IPS DF 4.7 (cell line): ENCODE data around the gene ADGRA1.
"Not testable (repeated sequence)": the region's sequence is repeated elsewhere in the genome, so short reads cannot be mapped to it uniquely, and the experiment has no call there.

Source experiments
- DNase-seq: peaks from one replicate; pipeline ENCODE4 v3.0.0-alpha.2; 2013; ENCODE audit warnings: low spot score; ENCODE audit errors: extremely low read depth

ADGRA1 gene

GRCh38 chr10:133128126-133129070 lies 40.7 kb downstream of the ADGRA1 start:
- no peak for DNase-seq

DNA sequence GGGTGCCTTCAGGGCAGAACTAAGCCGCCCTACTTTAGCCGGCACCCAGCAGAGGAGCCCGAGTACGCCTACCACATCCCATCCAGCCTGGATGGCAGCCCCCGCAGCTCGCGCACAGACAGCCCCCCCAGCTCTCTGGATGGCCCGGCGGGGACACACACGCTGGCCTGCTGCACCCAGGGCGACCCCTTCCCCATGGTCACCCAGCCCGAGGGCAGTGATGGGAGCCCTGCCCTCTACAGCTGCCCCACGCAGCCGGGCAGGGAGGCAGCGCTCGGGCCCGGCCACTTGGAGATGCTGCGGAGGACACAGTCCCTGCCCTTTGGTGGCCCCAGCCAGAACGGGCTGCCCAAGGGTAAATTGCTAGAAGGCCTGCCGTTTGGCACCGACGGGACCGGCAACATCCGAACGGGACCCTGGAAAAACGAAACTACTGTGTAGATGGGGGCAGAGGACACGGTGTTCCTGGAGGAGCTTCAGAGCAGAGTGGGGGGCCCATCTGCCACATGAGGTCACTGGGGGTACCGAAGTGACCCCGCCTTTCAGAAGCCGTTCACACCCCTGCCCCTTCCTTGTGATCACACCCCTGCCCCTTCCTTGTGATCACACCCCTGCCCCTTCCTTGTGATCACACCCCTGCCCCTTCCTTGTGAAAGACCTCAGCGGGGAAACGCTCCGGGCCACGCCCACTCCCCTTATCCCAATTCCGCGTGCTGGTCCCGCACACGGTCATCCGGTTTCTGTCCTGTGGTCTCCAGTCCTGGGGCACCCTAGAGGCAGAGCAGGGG lies 41.5 kb downstream of the ADGRA1 start:
- no peak for DNase-seq

DNA sequence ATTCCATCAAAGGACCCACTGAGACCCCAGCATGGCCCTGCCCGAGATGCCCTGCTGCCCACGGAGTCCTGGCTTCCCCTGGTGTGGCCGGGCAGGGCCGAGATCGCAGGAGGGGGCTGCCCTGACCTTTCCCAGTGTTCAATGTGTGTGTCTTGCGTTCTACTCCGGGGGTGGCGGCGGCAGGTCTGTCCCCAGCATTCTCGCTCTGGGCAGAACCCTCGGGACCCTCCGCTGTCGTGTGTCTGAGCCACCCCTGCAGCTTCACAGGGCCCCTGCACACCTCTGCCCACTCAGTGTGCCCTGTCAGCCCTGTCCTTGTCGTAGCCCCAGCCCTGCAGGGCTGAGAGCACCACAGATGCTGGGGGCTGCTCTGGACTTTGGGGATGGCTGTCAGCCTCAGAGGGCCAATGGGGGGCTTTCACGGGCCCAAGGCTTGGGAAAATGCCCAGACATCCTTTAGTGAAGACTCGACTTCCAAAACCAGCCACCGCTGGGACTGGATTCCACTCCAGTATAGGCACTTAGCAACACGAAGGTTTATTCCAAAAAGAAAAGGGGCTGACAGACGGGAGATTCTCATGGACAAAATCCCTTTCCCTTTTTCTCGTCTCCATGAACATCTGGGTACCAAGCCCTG lies 42.3 kb downstream of the ADGRA1 start:
- no peak for DNase-seq

DNA sequence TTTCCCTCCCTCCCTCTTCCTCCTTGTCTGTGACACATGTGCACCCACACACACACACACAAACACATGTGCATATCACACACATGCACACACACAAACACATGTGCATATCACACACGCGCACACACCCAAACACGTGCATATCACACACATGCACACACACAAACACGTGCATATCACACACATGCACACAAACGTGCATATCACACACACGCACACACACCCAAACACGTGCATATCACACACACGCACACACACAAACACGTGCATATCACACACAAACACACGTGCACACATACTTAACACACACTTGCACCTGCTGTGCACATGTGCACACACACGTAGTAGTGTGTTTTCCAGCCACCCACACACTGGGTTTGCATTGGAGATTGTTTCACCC lies 42.9 kb downstream of the ADGRA1 start:
- no peak for DNase-seq

GRCh38 chr10:133131053-133131452 lies 43.3 kb downstream of the ADGRA1 start:
- no peak for DNase-seq

DNA sequence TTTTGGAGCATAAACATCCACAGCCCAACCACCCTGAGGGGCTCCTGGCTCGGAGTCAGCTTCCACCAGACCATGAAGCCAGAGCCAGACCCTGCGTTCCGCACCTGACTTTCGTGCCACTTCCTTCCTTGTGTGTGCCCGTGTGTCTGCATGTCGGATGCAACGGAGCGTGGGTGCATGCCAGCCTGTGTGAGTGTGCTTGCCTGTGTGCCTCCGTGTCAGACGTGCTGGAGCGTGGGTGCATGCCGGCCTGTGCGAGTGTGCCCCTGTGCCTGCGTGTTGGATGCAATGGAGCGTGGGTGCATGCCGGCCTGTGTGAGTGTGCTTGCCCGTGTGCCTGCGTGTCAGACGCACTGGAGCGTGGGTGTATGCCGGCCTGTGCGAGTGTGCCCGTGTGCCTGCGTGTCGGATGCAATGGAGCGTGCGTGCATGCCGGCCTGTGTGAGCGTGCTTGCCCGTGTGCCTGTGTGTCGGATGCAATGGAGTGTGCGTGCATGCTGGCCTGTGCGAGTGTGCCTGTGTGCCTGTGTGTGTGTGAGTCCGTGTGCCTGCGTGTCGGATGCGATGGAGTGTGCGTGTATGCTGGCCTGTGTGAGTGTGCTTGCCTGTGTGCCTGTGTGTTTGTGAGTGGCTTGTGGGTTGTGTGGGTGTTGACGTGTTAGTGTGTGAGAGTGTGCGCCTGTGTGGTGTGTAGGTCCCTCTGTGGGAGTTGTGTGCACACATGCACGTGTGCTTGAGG lies 44.2 kb downstream of the ADGRA1 start:
- no peak for DNase-seq

DNA sequence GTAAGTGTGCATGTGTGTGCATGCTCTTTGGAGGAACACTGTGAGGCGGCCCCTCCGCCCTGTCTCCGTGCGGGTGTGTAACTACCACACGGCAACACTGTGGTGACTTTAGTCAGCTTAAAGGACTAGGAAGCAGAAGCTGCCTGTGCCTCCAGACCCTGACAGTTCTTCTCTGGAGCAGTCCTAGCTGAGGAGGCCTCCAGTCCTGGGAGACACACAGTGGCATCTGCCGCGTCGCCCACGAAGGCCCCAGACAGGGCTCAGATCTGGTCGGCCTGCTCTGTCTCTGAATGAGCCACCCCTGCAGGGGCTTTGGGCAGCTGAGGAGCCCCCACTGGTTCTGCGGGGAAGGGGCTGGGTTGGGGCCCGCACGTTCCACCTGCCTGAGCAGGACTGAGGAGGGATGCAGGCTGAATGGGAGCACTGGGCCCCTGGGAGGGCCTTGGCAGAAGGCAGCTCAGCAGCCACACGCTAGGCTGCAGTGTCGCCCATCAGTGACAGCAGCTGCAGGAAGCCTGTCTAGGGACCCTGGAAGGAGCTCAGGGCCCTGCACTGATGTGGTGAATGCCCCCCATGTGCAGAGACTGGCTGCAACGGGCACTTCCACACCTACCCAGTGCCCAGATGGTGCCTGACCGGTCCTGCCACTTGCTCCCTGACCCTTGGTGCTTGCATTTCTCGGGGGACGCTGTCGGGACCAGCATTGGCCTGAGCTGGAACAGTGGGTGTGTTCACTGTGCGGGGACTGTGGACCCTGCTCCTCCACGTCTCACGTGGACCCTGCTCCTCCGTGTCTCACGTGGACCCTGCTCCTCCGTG lies 45.0 kb downstream of the ADGRA1 start:
- DNase-seq = no peak

GRCh38 chr10:133133471-133134231 lies 45.9 kb downstream of the ADGRA1 start:
- no peak for DNase-seq

- DNase-seq = no peak
These were observed 46.8 kb downstream of the ADGRA1 start for GRCh38 chr10:133134411-133135115.

- no peak for DNase-seq
These were observed 47.4 kb downstream of the ADGRA1 start for GRCh38 chr10:133135116-133135465.

GRCh38 chr10:133137486-133138145 lies 49.9 kb downstream of the ADGRA1 start:
- DNase-seq = not testable (repeated sequence)

DNA sequence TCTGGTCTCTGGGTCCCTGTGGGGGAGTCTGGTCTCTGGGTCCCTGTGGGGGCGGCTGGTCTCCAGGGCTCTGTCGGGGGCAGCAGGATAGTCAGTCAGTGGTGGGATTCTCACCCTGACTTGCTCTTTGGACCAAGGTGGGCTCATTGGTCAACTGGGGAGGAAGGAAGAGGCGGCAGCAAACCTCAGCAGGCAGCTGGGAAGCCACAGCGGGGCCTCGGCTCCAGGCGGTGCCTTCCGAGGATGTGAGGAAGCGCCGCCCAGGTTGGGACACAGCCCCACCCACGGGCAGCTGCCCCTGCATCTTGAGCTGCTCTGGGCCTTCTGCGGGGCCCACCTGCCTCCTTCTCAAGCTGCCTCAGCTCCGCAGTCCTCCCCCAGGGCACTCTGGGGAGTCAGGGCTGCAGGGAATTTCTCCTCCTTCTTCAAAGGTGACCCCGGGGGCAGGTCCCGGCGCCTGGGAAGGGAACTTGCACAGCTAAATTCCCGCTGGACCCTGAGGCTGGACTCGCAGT lies 51.9 kb downstream of the ADGRA1 start:
- DNase-seq = no peak

- DNase-seq = no peak
These were observed 52.9 kb downstream of the ADGRA1 start for GRCh38 chr10:133140417-133141143.

DNA sequence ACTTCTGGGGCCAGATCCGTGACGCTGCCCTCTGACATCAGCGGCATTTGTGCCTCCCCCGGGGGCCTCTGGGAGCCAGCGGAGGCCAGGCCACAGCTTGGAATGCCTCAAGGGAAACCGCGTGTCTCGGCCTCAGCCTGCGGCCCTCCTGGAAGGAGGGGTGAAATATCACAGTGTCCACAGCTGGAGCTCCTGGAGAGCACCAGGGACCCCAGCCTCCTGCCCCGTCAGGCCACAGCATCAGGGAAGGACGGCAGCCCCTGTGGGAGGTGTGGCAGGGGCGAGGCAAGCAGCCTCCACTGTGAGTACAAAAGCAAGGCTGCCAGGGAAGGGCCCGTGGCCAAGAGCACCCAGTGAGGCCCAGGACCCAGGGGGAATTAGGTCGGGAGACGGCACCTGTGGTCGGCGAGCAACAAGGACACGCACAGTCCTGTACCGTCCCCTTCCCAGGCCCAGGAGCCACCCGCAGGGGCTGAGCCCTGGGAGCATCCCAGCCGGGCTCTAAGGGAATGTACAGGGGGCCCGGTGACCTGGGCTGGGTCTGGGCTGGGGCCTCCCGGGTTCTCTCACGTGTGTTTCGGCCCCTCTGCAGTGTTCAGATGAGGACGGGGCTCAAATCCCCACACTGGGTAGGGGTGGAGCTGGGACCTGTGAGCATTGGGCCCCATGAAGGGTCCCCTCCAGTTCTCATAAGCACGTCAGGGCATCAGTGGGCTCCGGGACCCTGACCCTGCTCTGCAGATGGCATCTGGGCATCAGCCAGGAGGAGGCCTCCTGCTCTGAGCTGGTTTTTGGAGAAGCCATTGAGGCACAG lies 53.6 kb downstream of the ADGRA1 start:
- DNase-seq = no peak

GRCh38 chr10:133141958-133142340 lies 54.2 kb downstream of the ADGRA1 start:
- DNase-seq = no peak

GRCh38 chr10:133142523-133143199 lies 54.9 kb downstream of the ADGRA1 start:
- DNase-seq = no peak
